CD4-positive, alpha-beta T cell treated with Interleukin-15 for 1 hour (primary cell): ENCODE data around the gene PEX10.
"Not testable (repeated sequence)": the region's sequence is repeated elsewhere in the genome, so short reads cannot be mapped to it uniquely, and the experiment has no call there.

Source experiments
- DNase-seq: peaks from one replicate; pipeline ENCODE4 v3.0.0-alpha.2; 2020

PEX10 gene

GRCh38 chr1:2442661-2443060, 30.3 kb upstream of the PEX10 start:
- DNase-seq: no peak

DNA sequence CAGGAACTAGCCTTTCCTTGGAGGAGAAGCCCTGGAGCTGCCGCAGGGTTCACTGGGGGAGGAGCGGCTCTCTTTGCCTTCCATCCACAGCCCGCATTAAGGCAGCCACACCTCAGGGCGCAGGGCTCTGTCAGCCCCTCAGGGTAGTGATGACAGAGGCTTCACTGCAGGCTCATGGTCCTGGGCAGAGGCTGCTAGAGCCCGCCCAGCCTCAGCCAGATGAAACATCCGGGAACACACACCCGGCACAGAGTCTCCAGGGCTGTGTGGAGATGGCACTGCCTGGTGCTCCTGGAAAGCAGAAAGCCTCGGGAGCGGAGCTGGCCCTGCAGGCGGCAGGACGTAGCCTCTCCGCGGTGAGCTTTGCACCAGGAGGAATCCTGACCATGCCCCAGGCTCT, 29.4 kb upstream of the PEX10 start:
- no peak for DNase-seq

GRCh38 chr1:2440346-2440745, 28.0 kb upstream of the PEX10 start:
- DNase-seq: not testable (repeated sequence)

DNA sequence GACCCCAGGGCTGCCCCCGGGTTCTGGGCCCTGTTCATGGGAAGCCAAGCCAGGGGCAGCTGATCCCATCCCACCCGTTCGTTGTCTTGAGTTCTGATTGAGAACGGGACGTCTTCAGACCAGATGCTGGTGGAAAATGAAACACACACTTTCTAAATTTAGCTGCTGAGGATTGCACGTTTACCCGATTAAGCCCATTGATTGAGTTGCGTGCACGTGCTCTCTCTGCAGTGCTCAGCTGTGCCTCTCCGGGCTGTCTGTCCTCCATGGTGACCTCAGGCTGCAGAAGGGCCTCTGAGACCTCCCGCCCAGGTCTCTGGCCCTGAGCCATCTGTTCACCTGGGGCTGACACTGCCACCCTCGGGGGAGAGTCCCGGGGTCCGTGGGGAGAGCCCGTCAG, 27.0 kb upstream of the PEX10 start:
- no peak for DNase-seq

GRCh38 chr1:2438641-2439040, 26.3 kb upstream of the PEX10 start:
- DNase-seq: no peak

DNA sequence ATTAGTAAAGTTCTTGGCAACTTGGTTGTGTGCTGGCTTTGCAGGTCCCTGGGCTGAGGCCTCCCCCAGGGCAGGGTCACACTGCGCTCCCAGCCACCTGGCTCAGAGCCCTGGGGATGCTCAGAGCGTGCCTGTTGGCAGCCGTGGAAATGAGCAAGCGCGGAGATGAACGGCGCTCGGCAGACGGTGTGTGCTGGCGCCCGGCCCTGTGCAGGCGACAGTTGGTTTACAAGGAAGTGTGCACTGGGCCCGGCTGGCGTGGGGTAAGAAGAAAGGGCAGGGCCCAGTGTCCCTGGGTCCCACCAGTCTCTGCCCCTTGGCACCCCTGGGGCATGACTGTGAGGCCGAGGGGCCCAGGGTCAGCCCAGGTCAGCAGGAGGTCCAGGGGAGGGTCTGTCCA, 25.7 kb upstream of the PEX10 start:
- no peak for DNase-seq

GRCh38 chr1:2437617-2438016, 25.3 kb upstream of the PEX10 start:
- DNase-seq: no peak

DNA sequence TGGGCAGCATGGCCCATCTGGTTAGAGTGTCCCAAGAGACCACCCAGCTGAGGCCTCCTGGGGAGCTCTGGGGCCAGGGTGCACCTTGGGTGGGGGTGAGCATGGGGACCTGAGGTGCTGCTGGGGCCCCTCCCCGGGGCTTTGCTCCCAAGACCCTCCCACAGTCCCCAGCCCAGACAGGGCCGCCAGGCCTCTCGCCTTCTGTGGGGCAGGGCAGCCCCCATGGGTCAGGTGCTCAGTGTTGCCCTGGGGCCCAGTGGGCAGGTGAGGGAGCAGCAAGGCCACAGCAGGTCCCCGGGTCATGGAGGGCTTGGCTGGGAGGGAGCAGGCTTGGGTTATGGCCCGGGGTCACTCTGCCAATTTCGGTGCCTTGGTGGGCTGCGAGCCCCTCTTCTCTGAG, 24.5 kb upstream of the PEX10 start:
- DNase-seq: no peak

GRCh38 chr1:2435746-2436355, 23.5 kb upstream of the PEX10 start:
- no peak for DNase-seq

GRCh38 chr1:2435091-2435490, 22.7 kb upstream of the PEX10 start:
- DNase-seq: no peak

DNA sequence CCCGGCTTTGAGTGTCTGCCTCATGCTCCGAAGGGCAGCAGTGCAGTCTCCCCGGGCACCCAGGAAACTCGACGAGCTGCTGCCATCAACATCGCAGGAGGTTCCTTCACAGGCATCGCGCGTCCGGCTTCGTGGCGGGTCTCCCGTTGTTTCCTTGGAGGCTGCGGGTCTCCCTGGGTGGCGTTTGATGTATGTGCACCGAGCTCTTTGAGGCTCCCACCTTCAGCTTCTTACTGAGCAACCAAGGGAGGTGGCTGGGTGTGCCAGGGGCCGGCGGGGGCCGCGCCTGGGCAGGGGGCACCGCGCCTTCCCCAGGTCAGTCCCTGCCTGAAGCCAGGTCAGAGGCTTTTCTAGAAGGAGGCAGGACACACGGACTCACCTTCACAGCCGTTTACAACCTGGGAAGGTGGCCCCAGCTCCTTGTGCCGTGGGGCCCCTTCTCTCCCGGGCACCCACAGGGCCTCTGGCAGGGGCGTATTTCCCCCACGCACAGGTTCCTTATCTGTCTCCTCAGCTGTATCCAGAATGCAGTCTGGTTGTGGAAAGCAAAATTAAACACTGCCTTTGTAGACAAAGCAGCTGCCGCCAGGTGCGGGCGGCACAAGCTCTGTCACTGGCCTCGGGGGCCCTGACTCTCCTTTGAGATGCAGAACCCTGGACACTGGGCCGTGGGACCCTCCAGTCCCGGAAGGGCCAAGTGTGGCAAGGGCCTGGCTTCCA, 21.7 kb upstream of the PEX10 start:
- DNase-seq: no peak

DNA sequence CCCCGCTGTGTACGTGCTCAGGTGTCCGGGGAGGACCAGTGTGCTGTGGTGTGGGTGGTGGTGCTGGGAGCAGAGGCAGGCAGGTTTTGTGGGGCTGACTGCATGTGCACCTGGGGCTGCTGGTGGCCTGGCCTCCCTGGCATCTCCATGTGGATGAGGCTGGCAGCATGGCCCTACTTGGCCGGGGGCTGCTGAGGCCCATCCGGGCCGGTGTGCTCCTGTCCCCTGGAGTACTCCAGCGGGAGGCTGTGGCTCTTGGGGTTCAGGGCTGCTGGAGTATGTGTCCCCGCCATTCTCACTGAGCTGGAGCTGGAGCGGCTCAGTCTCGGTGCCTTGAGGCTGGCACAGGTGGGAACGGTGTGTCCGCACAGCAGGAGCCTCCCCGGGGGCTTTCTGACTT, 20.8 kb upstream of the PEX10 start:
- DNase-seq: no peak

DNA sequence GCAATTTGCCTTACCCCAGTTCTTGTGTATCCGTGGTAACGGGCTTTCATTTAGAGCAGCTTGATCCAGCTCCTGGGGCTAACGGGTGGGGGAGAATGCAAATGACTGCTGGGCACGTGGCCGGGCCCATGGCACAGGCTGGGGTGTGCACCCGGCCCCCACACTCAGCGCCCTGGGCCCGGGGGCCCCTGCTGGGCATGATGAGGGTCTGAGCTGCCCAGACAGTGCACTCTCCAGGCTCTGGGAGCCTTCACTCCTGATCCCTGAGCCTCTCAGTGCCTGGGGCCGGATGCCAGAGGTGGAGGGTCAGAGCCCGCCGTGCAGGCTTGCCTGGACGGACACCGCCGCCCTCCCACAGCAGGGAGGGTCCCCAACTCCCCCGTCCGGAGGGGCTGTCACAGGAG, 20.1 kb upstream of the PEX10 start:
- no peak for DNase-seq

GRCh38 chr1:2431518-2431917, 19.2 kb upstream of the PEX10 start:
- no peak for DNase-seq

GRCh38 chr1:2431103-2431502, 18.7 kb upstream of the PEX10 start:
- no peak for DNase-seq

GRCh38 chr1:2430592-2430973, 18.2 kb upstream of the PEX10 start:
- DNase-seq: no peak

- no peak for DNase-seq
Measured at GRCh38 chr1:2429780-2430591, 17.6 kb upstream of the PEX10 start.

- no peak for DNase-seq
Measured at GRCh38 chr1:2428490-2428889, 16.1 kb upstream of the PEX10 start.

- no peak for DNase-seq
Measured at GRCh38 chr1:2427976-2428375, 15.6 kb upstream of the PEX10 start.

- no peak for DNase-seq
Measured at GRCh38 chr1:2427051-2427450, 14.7 kb upstream of the PEX10 start.

GRCh38 chr1:2426540-2426939, 14.2 kb upstream of the PEX10 start:
- no peak for DNase-seq

DNA sequence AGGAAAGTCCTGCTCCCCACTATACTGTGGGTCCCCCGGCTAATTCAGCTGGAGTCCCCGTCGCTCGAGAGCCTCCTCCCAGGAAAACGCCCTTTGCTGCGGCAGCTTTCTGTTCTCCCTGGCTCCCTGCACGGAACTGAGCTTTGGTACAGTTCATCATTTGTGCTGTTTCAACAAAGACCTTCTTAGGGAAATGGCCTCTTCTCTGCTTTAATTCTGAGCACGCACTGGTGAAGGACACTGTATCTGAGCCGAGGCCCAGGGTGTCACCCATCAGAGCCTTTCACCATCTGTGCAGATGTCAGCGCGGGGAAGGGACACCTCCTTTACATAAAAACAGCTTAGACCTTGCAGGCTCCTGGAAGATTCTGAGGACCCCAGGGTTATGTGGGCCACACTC, 13.5 kb upstream of the PEX10 start:
- DNase-seq: no peak

GRCh38 chr1:2422523-2422922, 10.2 kb upstream of the PEX10 start:
- DNase-seq: no peak

GRCh38 chr1:2419416-2419815, 7.1 kb upstream of the PEX10 start:
- DNase-seq: no peak
